Right atrium auricular region (tissue), 2 donors: ENCODE data around the gene ABHD16A. TPM values are rescaled to one million over a fixed set of nuclear protein-coding genes. Genes with fewer than 3 reads are reported as not detected.

ENCODE experiments used
- DNase-seq: peaks from one replicate; pipeline ENCODE4 v3.0.0-alpha.2; 2019; ENCODE audit warnings: low spot score
- H3K27ac ChIP-seq, 2 donors: fragments of 200-600 bp; sonication (generic); 1 replicate in 1 of 2; 2 replicates in 1 of 2; pipeline ENCODE4 v1.5.1; 2016 to 2019
- H3K27me3 ChIP-seq, 2 donors: fragments of 200-600 bp; sonication (generic); one replicate each; pipeline versions ENCODE4 v1.5.1 to v1.6.0; 2017 to 2019
- H3K36me3 ChIP-seq: fragments of 200-600 bp; sonication (generic); one replicate; pipeline ENCODE4 v1.5.1; 2016
- H3K4me1 ChIP-seq, 2 donors: fragments of 200-600 bp; sonication (generic); one replicate each; pipeline versions ENCODE4 v1.5.1 to v1.6.0; 2017 to 2019
- H3K4me3 ChIP-seq, 2 donors: fragments of 200-600 bp; sonication (generic); 1 replicate in 1 of 2; 2 replicates in 1 of 2; pipeline ENCODE4 v1.5.1; 2017 to 2019; ENCODE audit warnings: mild to moderate bottlenecking in 1 of 2, moderate library complexity in 1 of 2
- H3K9me3 ChIP-seq, 2 donors: fragments of 200-600 bp; sonication (generic); one replicate each; pipeline ENCODE4 v1.5.1; 2019
- total RNA-seq, 2 donors: library from RNA; depleted of rRNA; stranded (reverse); fragments of >200 nt; gene quantifications; one replicate each; pipeline ENCODE4 v1.1.0, GENCODE V29; 2016
- TF ChIP-seq, protein P1 (sequence below), 2 donors: fragments of 200-600 bp; sonication (generic); IDR thresholded peaks; one replicate each; pipeline ENCODE4 v1.5.1; 2019; ENCODE audit warnings: antibody characterized with exemption in 2 of 2

ABHD16A gene
- total RNA-seq, 2 donors from 2014 or later = 22.7 to 29.4 TPM

DNA sequence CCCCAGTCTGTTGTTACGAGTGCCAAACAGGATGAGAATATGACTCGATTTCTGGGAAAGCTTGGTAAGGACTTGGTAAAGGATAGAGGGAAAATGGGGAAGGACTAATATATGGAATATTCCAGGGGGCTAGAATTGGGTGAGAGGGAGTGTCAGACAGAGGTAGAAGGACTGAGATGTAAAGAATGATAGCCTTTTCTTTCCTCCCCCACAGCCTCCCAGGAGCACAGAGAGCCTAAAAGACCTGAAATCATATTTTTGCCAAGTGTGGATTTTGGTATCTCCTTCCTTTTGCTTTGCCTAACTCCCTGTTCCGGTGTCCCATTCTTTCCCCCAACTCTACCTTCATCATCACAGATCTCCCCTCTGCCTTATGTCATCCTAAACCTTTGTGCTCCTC lies 39.8 kb upstream of the ABHD16A start:
- peaks cover 0 to 24% of the 10 kb centered on the region in 2 donors for H3K4me1 ChIP-seq
- TF ChIP-seq, protein P1, sequence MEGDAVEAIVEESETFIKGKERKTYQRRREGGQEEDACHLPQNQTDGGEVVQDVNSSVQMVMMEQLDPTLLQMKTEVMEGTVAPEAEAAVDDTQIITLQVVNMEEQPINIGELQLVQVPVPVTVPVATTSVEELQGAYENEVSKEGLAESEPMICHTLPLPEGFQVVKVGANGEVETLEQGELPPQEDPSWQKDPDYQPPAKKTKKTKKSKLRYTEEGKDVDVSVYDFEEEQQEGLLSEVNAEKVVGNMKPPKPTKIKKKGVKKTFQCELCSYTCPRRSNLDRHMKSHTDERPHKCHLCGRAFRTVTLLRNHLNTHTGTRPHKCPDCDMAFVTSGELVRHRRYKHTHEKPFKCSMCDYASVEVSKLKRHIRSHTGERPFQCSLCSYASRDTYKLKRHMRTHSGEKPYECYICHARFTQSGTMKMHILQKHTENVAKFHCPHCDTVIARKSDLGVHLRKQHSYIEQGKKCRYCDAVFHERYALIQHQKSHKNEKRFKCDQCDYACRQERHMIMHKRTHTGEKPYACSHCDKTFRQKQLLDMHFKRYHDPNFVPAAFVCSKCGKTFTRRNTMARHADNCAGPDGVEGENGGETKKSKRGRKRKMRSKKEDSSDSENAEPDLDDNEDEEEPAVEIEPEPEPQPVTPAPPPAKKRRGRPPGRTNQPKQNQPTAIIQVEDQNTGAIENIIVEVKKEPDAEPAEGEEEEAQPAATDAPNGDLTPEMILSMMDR (IDR thresholded peaks at IDR 0.05) = no peak
- no peaks in the 10 kb centered on the region for H3K9me3 ChIP-seq
- no peaks in the 10 kb centered on the region for H3K27me3 ChIP-seq
- no peak overlapping the region for H3K27ac ChIP-seq
- no peaks in the 10 kb centered on the region for H3K36me3 ChIP-seq
- DNase-seq = no peak
- H3K4me3 ChIP-seq = no peak overlapping the region

DNA sequence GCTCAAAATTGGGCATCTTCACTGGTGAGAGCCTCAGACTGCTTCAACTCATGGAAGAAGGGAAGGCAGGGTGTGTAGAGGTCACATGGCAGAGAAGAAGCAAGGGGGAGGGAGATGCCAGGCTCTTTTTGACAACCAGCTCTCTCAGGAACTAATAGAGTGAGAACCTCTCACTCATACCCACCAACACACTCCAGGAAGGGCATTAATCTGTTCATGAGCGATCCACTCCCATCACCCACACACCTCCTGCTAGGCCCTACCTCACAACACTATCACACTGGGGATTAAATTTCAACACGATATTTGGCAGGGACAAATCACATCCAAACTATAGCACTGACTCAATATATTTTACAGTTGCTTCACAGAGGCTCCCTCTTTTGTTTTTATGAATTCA lies 38.7 kb upstream of the ABHD16A start:
- TF ChIP-seq, protein P1 (IDR thresholded peaks at IDR 0.05) = no peak
- Histone ChIP-seq H3K36me3 (no peaks in the 10 kb centered on the region), H3K4me3 (no peak overlapping the region), H3K27me3 (no peaks in the 10 kb centered on the region), H3K9me3 (no peaks in the 10 kb centered on the region), H3K4me1 (peaks cover 0 to 34% of the 10 kb centered on the region in 2 donors), H3K27ac (no peak overlapping the region)
- DNase-seq = no peak

DNA sequence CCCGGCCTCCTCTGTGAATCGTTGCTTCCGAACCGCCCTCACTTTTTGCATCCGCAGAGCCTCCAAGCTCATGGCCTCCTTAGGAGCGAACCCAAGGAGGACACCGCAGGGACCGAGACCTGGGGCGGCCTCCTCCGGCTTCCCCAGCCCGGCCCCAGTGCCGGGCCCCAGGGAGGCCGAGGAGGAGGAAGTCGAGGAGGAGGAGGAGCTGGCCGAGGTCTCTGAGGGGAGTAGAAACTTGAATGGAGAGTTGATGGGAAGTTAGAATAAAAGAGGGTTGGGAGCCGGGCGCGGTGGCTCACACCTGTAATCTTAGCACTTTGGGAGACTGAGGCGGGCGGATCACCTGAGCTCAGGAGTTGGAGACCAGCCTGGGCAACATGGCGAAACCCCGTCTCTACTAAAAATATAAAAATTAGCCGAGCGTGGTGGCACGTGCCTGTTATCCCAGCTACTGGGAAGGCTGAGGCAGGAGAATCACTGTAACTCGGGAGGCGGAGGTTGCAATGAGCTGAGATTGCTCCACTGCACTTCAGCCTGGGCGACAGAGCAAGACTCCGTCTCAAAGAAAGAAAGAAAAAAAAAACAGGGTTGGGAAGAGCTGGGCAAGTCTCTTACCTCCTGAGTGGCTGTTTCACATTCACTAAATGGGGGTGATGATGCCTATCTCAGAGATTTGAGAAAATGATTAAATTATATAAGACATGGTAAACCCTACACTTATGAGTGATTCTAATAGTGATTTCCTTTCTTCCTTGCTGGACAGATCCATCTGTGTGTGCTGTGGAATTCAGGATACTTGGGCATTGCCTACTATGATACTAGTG lies 37.5 kb upstream of the ABHD16A start:
- no peaks in the 10 kb centered on the region for H3K9me3 ChIP-seq
- H3K4me1 ChIP-seq = peaks cover 0 to 38% of the 10 kb centered on the region in 2 donors
- no peak for DNase-seq
- peak overlapping the region; percentile 41 to 43 for H3K27ac ChIP-seq
- H3K36me3 ChIP-seq = no peaks in the 10 kb centered on the region
- TF ChIP-seq, protein P1 (IDR thresholded peaks at IDR 0.05) = no peak
- H3K27me3 ChIP-seq = no peaks in the 10 kb centered on the region
- H3K4me3 ChIP-seq = peak overlapping the region; percentile 62 to 66

DNA sequence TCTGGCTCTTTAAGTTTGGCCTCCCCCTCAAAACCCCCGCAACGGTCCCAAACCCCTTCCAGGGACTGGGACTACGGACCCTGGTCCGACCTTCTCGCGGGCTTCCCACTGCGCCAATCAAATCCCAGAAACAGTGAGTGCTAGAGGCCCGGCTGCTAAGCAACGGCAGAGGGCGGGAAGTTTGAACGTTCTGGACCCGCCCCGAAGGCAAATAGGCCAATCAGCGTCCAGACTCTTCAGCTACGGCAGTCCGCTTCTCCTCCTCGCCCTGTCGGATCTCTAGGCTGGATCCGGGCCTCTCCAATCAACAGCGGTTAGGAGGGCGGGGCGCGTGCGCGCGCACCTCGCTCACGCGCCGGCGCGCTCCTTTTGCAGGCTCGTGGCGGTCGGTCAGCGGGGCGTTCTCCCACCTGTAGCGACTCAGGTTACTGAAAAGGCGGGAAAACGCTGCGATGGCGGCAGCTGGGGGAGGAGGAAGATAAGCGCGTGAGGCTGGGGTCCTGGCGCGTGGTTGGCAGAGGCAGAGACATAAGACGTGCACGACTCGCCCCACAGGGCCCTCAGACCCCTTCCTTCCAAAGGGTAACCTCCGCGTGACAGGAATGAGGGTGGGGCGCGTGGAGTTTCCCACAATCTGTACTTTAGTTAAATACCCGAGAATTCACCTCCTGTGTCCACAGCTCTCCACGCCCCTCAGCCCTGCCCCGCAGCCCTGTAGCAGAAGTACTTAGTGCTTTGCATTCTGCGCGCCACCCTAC lies 36.7 kb upstream of the ABHD16A start, which contains the start of gene MSH5:
TSS of gene MSH5 (plus strand) at position 367 of the 758 bp plus-strand sequence. CDS start 462 bp downstream, outside the sequence.
- DNase-seq = peak; percentile 99
- Histone ChIP-seq H3K4me1 (peaks cover 0 to 43% of the 10 kb centered on the region in 2 donors), H3K9me3 (no peaks in the 10 kb centered on the region), H3K27me3 (no peaks in the 10 kb centered on the region), H3K4me3 (peak within 1 kb of the TSS; percentile 62 to 66), H3K27ac (peak within 1 kb of the TSS; percentile 41 to 43), H3K36me3 (no peaks in the 10 kb centered on the region)
- TF ChIP-seq, protein P1 (IDR thresholded peaks at IDR 0.05) = no peak

DNA sequence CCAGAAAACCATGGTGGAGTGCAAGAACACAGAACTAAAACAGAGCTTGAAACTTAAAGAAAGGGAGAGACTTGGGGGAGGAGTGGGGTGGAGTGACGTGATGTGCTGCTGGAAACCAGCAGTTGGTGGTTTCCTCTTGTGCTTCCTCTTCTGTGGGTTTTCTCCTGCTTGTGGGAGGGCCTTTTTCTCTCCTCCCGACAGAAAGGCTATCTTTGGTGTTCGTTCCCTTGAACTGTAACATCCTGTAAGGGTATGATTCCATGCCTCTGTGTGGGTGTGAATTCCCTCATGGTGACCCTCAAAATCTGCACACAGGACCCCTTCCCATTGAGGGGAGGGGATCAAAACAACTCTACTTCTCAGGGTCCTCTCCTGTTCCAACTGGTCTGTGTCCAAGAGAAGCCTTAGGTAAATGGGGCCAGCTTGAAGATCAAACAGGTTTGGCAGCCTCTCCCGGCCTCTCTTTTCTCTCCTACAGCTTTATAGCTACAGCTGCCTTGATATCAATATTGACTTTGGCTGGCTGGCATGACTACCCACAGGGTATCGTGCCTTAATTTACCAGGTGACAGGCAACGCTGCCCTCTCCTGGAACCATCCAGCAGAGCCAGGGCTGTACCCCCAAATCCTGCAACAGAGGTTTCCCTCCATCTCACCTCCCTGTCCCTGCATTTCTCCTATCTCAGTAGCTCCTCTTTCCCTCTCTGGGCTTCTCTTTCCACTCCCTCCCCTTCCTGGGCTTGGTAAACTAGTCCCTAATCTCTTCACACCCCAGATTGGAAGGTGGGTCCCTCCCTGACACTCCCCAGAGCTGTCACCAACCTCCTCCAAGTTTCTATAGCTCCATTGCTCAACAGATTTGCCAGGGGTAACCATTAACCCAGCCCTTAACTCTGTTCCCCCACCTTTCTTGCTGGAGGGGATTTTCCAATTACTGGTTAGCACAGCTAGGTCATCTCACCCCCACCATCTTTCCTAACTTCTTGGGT lies 35.2 kb upstream of the ABHD16A start:
- Histone ChIP-seq H3K9me3 (no peaks in the 10 kb centered on the region), H3K27me3 (no peaks in the 10 kb centered on the region), H3K4me3 (no peak overlapping the region), H3K4me1 (peaks cover 0 to 57% of the 10 kb centered on the region in 2 donors), H3K27ac (peak overlapping the region; percentile 93 to 96), H3K36me3 (peaks cover 11% of the 10 kb centered on the region)
- TF ChIP-seq, protein P1 (IDR thresholded peaks at IDR 0.05) = peak in 1 of 2 donors; percentile 19
- DNase-seq = peak; percentile 68
